Suppressor macrophage treated with lipopolysaccharide for 1 hour (primary cell): Measurements from ENCODE around the gene CARMIL1.
"Not testable (repeated sequence)": the region's sequence is repeated elsewhere in the genome, so short reads cannot be mapped to it uniquely, and the experiment has no call there.

Experiments
- DNase-seq, 3 donors: peaks; one replicate each; pipeline ENCODE4 v3.0.0-alpha.2; 2020 to 2022

Gene CARMIL1

DNA sequence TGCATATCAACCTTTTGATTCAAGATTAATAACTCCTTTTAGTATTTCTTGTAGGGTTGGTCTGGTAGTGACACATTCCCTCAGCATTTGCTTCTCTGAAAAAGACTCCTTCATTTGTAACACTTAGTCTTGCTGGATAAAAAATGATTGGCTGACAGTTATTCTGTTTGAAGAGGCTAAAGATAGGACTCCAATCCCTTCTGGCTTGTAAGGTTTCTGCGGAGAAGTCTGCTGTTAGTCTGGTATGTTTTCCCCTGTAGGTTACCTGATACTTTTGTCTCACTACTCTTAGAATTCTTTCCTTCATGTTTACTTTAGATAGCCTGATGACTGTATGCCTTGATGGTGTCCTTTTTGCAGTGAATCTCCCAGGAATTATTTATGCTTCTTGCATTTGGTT, 96.0 kb downstream of the CARMIL1 start:
- DNase-seq, result no peak

DNA sequence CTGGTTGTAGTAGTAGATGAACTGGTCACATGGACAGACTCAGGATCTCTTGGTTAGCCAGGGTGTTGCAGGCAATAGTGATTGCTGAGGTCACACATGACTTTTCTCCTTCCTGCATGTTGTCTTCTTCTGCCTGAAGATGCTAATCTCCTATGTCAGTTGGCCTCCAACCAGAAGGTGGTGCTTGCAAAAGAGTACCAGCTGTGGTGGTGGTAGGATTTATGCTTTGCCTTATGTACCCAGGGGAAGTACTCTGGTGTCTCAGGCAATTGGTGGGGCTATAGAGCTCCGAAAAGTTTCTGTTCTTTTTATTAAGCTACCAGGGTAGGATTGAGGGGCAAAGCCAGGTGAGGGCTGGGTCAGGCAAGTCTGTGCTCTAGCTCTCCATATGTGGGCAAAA, 98.5 kb downstream of the CARMIL1 start:
- no peak for DNase-seq

GRCh38 chr6:25381077-25381476, 101.9 kb downstream of the CARMIL1 start:
- no peak for DNase-seq

DNA sequence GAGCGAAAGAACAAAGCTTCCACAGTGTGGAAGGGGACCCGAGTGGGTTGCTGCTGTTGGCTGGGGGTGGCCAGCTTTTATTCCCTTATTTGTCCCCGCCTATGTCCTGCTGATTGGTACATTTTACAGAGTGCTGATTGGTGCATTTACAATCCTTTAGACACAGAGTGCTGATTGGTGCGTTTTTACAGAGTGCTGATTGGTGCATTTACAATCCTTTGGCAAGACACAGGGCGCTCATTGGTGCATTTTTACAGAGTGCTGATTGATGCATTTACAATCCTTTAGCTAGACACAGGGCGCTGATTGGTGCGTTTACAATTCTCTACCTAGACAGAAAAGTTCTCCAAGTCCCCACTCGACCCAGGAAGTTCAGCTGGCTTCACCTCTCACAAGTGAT, 103.3 kb downstream of the CARMIL1 start:
- not testable (repeated sequence) for DNase-seq

- no peak for DNase-seq
These were observed 105.1 kb downstream of the CARMIL1 start for GRCh38 chr6:25384234-25384633.

DNA sequence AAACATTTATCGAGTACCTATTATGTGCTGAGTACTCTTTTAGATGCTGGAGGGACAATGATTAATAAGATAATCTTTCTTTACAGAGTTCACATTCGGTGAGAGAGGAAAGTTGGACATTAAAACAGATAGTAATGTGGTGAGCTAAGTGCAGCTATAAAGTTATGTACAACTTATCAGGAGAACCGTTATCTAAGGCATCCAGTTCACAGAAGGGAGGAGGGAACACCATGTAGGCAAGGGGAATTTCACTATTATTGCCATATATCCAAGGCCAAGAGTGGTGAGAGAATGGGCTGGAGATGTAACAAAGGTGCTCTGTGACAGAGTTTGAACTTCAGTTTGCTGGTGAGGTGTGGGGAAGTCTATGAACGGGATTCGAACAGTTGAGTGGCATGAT, 105.8 kb downstream of the CARMIL1 start:
- no peak for DNase-seq

- no peak for DNase-seq
These were observed 108.3 kb downstream of the CARMIL1 start for GRCh38 chr6:25387483-25387882.

DNA sequence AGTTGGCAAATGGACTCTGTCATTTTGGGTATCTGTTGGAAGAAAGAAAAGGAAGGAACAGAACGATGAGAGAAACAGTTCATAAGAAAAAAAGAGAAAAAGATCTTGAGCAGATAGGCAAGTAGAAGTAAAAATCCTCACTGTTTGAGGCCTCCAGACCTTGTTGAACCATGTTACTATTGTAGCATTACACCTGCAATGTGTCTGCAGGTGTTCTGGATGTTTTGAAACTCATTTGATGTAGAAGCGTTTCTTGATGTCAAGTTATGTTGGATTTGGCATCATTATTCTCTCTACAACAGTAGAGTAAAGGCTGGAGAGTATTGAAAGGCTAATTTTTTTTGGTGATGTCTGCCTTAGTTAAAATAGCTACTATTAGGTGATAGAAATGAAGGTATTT, 108.7 kb downstream of the CARMIL1 start:
- no peak for DNase-seq

- DNase-seq, result no peak
These were observed 109.6 kb downstream of the CARMIL1 start for GRCh38 chr6:25388776-25389175.

DNA sequence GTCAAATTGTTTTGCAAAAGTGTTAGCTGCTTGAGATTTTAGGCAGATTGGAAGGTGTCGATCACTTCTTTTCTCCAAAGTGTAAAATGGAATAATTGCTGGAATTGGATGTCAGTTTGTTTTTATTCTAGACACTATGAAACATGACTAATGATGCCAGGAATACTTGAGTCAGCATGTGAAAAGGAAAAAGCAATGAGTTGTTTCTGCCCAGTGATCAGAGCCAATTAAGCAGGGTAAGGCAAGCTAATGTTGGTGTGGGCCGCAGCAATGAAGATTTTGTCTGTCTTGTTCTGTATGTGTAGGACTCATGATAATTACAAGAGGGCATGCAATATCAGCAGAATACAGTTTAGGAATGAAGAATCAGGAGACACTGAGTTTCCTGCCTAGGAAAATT, 110.3 kb downstream of the CARMIL1 start:
- no peak for DNase-seq

DNA sequence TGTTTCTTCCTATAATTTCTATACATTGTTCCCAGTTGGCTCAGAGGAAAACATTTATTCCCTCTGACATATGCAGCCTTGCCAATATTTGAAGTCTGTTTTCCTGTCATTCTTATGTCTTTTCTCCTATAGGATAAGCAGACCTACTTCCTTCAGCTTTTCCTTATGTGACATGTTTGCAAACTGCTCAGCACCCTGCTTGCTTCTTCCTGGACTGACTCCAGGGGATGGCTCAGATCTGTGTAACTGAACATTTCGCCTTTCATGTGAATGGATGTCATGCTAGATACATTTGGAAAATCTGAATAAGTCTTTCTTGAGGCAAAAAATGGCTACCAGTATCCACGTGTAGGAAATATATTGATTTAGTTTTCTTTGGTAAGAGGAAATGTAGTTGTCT, 113.2 kb downstream of the CARMIL1 start:
- DNase-seq, result no peak

GRCh38 chr6:25395731-25396130, 116.6 kb downstream of the CARMIL1 start:
- DNase-seq, result no peak

DNA sequence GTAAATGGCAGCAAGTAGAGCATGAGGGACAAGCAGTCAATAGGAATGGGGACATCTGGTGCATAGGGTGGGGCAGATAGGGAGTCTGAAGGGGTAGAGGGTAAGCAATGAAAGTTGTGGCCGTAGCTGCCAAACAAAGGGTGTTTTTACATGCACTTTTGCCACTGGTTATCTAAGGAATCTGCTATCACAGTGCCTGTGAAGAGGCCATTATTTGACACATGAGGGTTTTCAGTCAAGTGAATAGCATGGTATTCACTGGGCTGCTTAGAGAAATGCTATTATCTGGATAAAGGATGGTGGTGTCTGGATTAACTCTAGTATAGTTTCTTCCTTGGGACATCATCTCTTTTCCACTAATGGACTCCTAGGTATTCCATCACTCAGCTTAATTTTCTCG, 118.2 kb downstream of the CARMIL1 start:
- DNase-seq, result no peak

GRCh38 chr6:25399885-25400284, 120.7 kb downstream of the CARMIL1 start:
- DNase-seq, result no peak

GRCh38 chr6:25401711-25402110, 122.5 kb downstream of the CARMIL1 start:
- DNase-seq, result no peak

- DNase-seq, result no peak
These were observed 123.0 kb downstream of the CARMIL1 start for GRCh38 chr6:25402125-25402524.

GRCh38 chr6:25403150-25403549, 124.0 kb downstream of the CARMIL1 start:
- DNase-seq, result no peak

- DNase-seq, result peak; percentile 49 to 66 (median 50)
These were observed 124.9 kb downstream of the CARMIL1 start for GRCh38 chr6:25404091-25404490.

DNA sequence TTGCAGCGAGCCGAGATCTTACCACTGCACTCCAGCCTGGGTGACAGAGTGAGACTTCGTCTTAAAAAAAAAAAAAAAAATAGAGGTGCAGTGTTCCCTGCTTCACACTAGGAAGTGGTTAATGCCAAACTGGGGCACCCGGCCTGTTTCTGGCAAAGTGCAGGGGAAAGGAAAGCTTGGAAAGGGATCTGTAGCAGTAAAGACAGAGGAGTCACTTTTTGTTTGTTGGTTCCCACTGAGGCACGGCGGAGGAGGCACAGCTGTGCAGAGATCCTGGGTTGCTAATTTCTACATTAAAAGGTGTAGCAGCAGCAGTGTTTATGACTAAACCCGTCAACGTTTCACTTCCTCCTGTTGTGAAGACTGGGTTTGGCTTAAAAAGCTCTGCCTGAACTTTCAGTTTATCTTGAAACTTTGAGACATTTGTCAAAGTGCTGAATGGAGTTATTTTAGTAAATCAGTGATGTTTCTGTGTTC, 125.6 kb downstream of the CARMIL1 start:
- peak; percentile 39 to 60 (median 57) for DNase-seq

DNA sequence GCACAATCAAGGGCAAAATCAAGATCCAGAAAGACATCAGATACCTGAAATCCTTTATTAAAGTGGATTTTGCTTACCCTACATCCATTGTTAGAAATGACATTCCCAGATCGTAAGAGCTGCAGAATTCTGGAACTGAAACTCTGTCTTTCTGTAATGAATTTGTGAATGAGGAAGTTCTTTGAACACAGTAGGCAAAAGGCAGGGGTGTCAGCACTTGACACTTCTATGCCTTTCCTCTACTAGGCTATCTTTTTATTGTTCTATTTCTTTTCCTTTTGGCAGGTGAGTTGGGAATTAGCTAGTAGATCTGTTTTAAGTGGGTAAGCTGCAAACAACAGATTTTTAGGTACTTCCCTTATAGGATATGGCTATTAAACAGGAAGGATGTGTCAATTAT, 126.3 kb downstream of the CARMIL1 start:
- DNase-seq, result peak; percentile 46 to 64 (median 59)

GRCh38 chr6:25407431-25407830, 128.3 kb downstream of the CARMIL1 start:
- no peak for DNase-seq

- no peak for DNase-seq
These were observed 130.9 kb downstream of the CARMIL1 start for GRCh38 chr6:25410102-25410501.

GRCh38 chr6:25411316-25411950, 132.3 kb downstream of the CARMIL1 start:
- no peak for DNase-seq

- DNase-seq, result peak in 2 of 3 donors; percentile 21 to 23
These were observed 134.2 kb downstream of the CARMIL1 start for GRCh38 chr6:25413207-25413905.

GRCh38 chr6:25414168-25414567, 135.0 kb downstream of the CARMIL1 start:
- no peak for DNase-seq
